Stimulated activated CD8-positive, alpha-beta memory T cell treated with anti-CD3 and anti-CD28 coated beads, Interleukin-15, amount 100 ng/mL, for 24 hours (primary cell): ENCODE data around the gene TBX2.

Experiments used
- DNase-seq: peaks from one replicate; pipeline ENCODE4 v3.0.0-alpha.2; 2020; ENCODE audit warnings: low read depth

The TBX2 gene

DNA sequence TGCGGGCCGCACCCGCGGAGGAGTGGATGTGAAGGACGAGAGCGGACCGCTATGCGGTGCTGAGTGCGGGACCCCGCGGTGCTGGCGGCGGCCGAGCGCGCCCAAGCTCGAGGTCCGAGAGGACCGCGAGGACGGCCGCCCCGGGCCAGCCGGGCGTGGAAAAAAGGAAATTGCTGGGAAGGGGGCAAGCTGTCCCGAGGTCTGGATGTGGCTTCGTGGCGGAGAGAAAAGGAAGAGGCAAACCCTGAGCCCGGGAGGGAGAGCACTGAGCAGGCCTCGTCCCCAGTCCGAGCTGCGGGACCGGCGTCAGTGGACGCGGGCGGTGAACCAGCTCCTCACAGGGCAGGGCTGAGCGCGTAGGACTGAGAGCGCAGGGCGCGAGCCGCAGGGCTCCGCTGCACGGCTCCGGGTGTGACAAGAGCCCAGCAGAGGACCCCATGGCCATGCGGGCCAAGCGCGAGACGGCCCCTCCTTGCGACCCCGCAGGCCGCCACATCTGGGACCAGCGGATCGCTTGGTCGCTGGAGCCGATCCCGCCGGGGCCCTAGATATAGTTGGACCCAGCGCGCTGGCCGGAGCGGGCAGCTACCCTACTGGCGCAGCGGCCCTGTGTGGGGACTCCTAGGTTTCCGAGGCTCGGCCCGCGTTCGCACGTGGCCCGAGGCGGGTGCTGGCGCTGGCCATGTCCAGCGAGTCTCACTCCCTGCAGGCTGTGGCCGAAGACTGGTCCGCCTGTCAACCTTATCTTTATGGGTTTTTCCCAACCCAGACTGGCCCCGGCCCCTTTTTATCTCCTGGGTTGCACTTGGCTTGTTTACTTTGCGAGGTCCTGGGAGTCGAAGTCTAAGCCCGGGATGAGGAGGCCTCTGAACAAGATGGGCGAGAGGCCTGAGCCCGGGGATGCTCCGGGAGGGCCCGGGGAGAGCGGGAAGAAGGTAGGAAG, 55.0 kb downstream of the TBX2 start:
- DNase-seq: no peak

DNA sequence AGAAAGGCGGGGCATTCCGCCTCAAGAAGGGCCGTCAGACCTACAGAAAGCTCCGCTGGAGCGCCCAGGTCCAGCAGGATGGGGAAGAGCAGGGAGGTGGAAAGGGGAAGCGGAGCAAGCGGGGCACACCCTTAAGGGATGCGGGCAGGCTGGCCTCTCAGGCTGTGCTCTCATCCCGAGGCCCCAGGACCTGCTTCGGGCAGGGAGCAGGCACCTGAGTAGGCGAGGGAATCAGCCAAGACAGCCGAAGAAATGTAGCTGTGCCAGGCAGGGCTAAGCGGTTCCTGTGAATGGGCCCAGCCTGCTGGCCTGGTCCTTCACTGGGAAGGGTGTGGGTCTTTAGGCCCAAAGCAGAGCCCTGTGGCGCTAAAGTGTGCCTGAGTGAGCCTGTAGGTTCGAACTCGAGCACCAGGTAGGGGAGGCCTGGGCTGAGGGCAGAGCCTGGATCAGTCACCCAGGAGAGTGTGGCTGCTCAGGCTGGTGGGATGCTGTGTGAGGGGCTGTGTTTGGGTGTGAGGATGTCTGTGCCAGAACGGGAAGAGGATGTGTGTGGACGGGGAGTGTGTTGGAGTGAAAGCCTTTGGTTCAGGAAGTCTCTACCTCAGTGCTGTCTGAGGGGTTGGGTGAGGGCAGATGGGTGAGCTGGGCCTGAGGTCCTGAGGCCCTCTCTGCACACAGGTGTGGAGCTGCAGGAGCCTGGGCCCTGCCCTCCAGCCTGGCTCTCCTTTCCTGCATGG, 55.8 kb downstream of the TBX2 start:
- DNase-seq: no peak

- no peak for DNase-seq
These were observed 56.5 kb downstream of the TBX2 start for GRCh38 chr17:61456061-61456681.

DNA sequence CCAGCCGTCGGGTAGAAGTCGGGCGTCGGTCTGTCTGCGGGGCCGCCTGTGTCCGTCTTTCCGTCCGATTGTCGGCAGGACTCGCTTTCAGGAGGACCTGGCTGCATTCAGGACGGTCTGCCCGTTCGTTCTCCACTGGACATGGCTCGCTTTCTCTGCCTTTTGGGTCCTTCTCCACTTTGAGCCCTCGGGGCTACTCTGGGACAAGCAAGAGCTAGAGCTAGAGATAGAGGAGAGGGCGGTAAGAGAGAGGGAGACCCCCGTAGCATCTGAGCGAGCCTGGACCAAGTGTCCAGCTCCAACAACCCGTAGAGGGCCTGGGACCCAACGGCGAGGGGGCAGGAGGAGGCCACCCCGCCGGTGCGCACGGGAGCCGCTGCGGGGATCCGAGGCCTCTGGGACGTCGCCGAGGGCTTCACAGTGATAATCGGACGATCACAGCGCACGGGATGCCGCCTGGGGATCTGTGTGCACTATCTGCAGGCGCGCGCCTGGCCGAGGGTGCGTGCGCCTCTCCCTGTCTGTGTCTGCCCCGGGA, 57.1 kb downstream of the TBX2 start:
- no peak for DNase-seq

DNA sequence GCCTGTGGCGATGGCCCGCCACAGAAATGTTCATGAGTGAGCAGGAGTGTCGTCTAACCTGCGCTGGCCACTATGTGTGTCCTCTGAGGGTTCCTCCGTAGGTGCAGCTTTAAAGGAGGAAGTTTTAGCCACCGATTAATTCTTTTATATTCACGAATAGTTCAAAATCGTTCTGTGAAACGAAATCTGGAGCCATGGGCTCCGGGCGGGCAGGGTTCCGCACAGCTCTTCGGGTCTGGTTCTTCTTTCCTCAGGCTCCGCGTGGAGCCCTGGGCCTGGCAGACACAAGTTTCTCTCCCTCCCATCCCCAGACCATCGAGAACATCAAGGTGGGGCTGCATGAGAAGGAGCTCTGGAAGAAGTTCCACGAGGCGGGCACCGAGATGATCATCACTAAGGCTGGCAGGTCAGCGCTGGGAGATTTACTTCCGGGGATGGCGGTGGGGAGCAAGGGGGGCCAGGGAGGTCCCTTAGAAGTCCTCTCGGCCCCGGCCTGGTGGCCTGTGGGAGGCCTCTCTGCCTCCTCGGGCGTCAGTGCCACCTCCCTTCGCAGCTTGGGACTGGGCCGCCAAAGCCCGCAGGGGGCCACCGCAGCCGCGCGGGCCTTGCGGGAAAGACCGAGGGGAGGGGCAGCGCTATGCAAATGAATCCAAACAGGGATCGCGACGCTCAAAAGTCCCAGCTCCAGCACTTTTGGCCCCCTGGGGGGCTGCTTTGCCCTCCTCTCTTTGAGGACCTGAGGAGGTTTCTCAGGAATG, 57.8 kb downstream of the TBX2 start:
- DNase-seq: no peak

GRCh38 chr17:61458000-61458399, 58.4 kb downstream of the TBX2 start:
- DNase-seq: no peak

- no peak for DNase-seq
These were observed 58.9 kb downstream of the TBX2 start for GRCh38 chr17:61458421-61459141.
